GM12872 (cell line): ENCODE results near the gene SLC24A5.

Source experiments
- TF ChIP-seq, protein P1 (sequence below): IDR thresholded peaks from 3 replicates; pipeline ENCODE4 v1.5.1; 2011; ENCODE audit warnings: low read depth, mild to moderate bottlenecking, low read length, moderate library complexity; ENCODE audit not compliant: insufficient read depth

The SLC24A5 gene

GRCh38 chr15:48086133-48086532 lies 34.7 kb upstream of the SLC24A5 start:
- TF ChIP-seq, protein P1, sequence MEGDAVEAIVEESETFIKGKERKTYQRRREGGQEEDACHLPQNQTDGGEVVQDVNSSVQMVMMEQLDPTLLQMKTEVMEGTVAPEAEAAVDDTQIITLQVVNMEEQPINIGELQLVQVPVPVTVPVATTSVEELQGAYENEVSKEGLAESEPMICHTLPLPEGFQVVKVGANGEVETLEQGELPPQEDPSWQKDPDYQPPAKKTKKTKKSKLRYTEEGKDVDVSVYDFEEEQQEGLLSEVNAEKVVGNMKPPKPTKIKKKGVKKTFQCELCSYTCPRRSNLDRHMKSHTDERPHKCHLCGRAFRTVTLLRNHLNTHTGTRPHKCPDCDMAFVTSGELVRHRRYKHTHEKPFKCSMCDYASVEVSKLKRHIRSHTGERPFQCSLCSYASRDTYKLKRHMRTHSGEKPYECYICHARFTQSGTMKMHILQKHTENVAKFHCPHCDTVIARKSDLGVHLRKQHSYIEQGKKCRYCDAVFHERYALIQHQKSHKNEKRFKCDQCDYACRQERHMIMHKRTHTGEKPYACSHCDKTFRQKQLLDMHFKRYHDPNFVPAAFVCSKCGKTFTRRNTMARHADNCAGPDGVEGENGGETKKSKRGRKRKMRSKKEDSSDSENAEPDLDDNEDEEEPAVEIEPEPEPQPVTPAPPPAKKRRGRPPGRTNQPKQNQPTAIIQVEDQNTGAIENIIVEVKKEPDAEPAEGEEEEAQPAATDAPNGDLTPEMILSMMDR = no peak

DNA sequence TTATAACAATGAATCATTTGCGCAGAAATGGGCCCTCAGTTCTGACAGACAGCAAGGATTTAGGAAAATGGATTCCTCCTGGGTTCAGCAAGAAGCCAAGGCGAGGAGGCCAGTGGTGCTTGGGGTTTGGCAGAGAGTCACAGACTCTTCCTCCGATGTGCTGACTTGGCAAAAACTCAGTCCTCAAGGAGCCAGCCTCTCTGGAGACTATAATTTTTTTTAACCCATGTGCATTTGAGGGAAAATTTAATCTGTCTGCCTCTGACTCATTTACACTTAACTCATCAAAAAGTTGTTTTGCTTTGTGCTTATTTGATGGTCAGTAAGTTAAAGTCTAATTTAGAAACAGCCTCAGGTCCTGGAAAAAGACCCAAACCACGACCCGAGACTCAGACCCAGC lies 34.2 kb upstream of the SLC24A5 start:
- TF ChIP-seq, protein P1 = no peak

GRCh38 chr15:48087844-48088243 lies 32.9 kb upstream of the SLC24A5 start:
- TF ChIP-seq, protein P1 = no peak

DNA sequence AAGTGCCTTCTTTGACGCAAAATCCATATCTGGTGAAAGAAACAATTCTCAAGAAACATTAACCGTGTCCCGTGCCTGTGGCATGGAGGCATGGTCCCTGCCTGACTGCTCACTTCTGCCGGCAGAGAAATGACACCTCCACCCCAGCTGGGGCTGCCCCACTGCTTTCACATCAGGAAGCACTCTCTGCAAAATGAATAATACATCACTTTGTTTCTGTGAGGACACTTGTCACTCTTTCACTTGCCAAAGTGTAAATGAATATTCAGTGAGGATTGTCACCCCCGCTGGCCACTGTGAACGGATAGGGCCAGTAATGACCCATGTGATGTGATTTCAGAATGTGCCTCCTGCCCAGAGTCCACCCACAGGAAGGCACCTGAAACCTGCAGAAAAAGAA lies 31.1 kb upstream of the SLC24A5 start:
- TF ChIP-seq, protein P1 = no peak

DNA sequence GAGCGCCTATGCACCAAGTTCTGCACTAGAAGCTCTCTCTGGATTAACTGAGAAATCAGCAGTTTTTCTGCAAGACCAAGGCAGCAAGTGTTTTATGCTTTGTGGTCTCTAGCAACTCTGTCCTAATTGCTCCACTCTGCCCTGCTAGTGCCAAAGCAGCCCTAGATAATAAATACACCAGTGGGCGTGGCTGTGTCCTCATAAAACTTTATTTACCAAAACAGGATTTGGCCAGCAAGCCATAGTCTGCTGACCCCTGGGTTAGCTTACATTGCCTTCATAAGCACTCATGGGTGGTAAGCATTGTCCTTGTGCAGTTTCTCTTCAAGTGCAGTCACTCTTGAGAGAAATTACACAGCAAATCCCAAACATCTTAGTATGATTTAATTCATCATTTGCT lies 30.7 kb upstream of the SLC24A5 start:
- TF ChIP-seq, protein P1 = no peak

GRCh38 chr15:48090666-48091065 lies 30.1 kb upstream of the SLC24A5 start:
- TF ChIP-seq, protein P1 = no peak

DNA sequence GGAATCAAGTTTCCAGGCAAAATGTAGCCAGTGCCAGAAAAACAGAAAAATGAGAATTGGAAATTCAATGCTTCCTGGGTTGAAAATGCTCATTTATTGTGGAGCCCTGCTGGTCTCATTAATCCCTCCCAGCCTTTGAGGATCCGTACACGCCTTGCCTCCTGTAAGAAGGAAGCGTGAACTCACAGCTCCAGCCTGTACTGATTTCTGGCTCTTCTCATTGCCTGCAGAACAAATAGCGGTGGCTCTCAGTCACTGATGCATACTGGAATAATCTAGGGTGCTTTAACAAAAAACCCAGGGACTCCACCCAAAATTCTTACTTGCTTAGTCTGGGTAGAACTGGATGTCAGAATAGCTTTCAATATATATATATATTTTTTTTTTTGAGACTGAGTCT lies 29.3 kb upstream of the SLC24A5 start:
- TF ChIP-seq, protein P1 = no peak

DNA sequence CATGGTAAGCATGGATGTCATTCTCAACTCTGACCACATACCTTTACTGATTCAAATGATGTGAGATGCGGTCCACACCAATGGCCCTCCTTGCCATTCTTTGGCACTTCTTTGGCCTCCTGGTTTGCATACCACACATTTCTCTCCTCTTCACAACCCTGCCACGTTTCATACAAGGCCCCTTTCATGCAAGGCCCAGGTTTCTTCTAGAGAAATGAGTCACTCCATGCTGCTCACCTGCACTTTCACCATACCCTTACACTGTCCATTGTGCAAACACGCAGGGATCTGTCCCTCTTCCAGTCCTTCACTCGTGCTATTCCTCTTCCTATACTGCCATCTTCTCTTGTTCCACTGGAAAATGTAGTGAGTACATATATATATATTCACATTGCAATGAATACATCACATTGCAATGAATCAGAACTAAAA lies 24.4 kb upstream of the SLC24A5 start:
- TF ChIP-seq, protein P1 = no peak
